ENCODE results near the gene USP12.

- TF ChIP-seq, protein P1, sequence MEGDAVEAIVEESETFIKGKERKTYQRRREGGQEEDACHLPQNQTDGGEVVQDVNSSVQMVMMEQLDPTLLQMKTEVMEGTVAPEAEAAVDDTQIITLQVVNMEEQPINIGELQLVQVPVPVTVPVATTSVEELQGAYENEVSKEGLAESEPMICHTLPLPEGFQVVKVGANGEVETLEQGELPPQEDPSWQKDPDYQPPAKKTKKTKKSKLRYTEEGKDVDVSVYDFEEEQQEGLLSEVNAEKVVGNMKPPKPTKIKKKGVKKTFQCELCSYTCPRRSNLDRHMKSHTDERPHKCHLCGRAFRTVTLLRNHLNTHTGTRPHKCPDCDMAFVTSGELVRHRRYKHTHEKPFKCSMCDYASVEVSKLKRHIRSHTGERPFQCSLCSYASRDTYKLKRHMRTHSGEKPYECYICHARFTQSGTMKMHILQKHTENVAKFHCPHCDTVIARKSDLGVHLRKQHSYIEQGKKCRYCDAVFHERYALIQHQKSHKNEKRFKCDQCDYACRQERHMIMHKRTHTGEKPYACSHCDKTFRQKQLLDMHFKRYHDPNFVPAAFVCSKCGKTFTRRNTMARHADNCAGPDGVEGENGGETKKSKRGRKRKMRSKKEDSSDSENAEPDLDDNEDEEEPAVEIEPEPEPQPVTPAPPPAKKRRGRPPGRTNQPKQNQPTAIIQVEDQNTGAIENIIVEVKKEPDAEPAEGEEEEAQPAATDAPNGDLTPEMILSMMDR (IDR thresholded peaks at IDR 0.05; ENCODE audit: insufficient read depth, low read depth, low read length): no peak
- no peak for TF ChIP-seq EZH2 (IDR thresholded peaks at IDR 0.05; ENCODE audit: insufficient read depth, low read length)
These were observed 146.7 kb downstream of the USP12 start for GRCh38 chr13:27024776-27025492.

Data from astrocyte (in vitro differentiated cells and primary cell).